Left lobe of liver (tissue), 2 donors: Measurements from ENCODE around the gene ZNF460. TPM values are rescaled to one million over a fixed set of nuclear protein-coding genes. Genes with fewer than 3 reads are reported as not detected.
A peak's percentile ranks its signal among the peaks of the same experiment; 100 is the strongest.

Experiments
- ATAC-seq: fragments of 200-7000 bp; cut with Tn5 transposase; one replicate; pipeline ENCODE4 v1.9.1; 2020; ENCODE audit warnings: mild to moderate bottlenecking, moderate library complexity
- DNase-seq: peaks from one replicate; pipeline ENCODE4 v3.0.0-alpha.2; 2020; ENCODE audit warnings: low spot score
- total RNA-seq: library from RNA; stranded (reverse); gene quantifications from one replicate; pipeline ENCODE4 v1.2.1, GENCODE V29; 2021
- donor health status: DM: no; HTN: no; CAD: no; lungs with moderate emphysema.
- donor health status: DM: no; HTN: yes; CAD: no.

ZNF460 gene
- total RNA-seq, 1 donor from 2014 or later: 22.1 TPM

- DNase-seq: no peak
Measured at GRCh38 chr19:57338877-57339276, 58.6 kb downstream of the ZNF460 start.

GRCh38 chr19:57342582-57342981 lies 62.3 kb downstream of the ZNF460 start:
- ATAC-seq (no peak), DNase-seq (no peak)

More at GRCh38 chr19:57338877-57339276, 58.6 kb downstream of the ZNF460 start:
- ATAC-seq: peak; percentile 23

Other genes starting within 250 kb of the ZNF460 start
- gene USP29, start 160.5 kb upstream of the ZNF460 start, total RNA-seq: not detected
- not detected for gene ZIM3, start 135.3 kb upstream of the ZNF460 start, total RNA-seq
- gene DUXA, start 113.0 kb upstream of the ZNF460 start, total RNA-seq: not detected
- gene ZNF264, start 89.0 kb upstream of the ZNF460 start, total RNA-seq: 16.3 TPM
- gene AURKC, start 49.5 kb upstream of the ZNF460 start, total RNA-seq: 0.18 TPM
- 4.5 TPM for gene ZNF805, start 39.9 kb upstream of the ZNF460 start, total RNA-seq
- 2.2 TPM for gene ZNF543, start 40.0 kb downstream of the ZNF460 start, total RNA-seq
- gene ZNF304, start 70.8 kb downstream of the ZNF460 start, total RNA-seq: 2.6 TPM
- 1.2 TPM for gene TRAPPC2B, start 83.1 kb downstream of the ZNF460 start, total RNA-seq
- 0.78 TPM for gene ZNF547, start 83.1 kb downstream of the ZNF460 start, total RNA-seq
- gene ZNF548, start 109.4 kb downstream of the ZNF460 start, total RNA-seq: 6.4 TPM
- gene ZNF17, start 130.7 kb downstream of the ZNF460 start, total RNA-seq: 4.6 TPM
- 3.1 TPM for gene ZNF749, start 154.8 kb downstream of the ZNF460 start, total RNA-seq
- gene VN1R1, start 176.7 kb downstream of the ZNF460 start, total RNA-seq: 0.43 TPM
- gene ZNF772, start 197.1 kb downstream of the ZNF460 start, total RNA-seq: 3.6 TPM
- gene ZNF419, start 207.3 kb downstream of the ZNF460 start, total RNA-seq: 3.5 TPM
- gene ZNF773, start 219.5 kb downstream of the ZNF460 start, total RNA-seq: 2.3 TPM
- gene ZNF549, start 246.9 kb downstream of the ZNF460 start, total RNA-seq: 1.0 TPM